HUES64 (cell line): Measurements from ENCODE around the gene MMP21.

Source experiments
- H3K27ac ChIP-seq: 2 replicates; pipeline ENCODE4 v1.7.0; 2013; ENCODE audit warnings: low read depth, low read length, inconsistent platforms
- H3K27me3 ChIP-seq: 2 replicates; pipeline ENCODE4 v1.6.1; 2013; ENCODE audit warnings: mild to moderate bottlenecking, low read length; ENCODE audit not compliant: insufficient read depth
- H3K36me3 ChIP-seq: 2 replicates; pipeline ENCODE4 v1.6.1; 2013; ENCODE audit warnings: mild to moderate bottlenecking, low read length; ENCODE audit not compliant: insufficient read depth
- H3K4me1 ChIP-seq: 2 replicates; pipeline ENCODE4 v1.6.1; 2013; ENCODE audit warnings: mild to moderate bottlenecking, low read length, moderate library complexity; ENCODE audit not compliant: insufficient read depth
- H3K4me3 ChIP-seq: 2 replicates; pipeline ENCODE4 v1.5.1; 2013; ENCODE audit warnings: mild to moderate bottlenecking, low read length, moderate library complexity
- H3K9ac ChIP-seq: 2 replicates; pipeline ENCODE4 v1.6.1; 2013; ENCODE audit warnings: mild to moderate bottlenecking, low read depth, low read length
- H3K9me3 ChIP-seq: 2 replicates; pipeline ENCODE4 v1.6.1; 2013; ENCODE audit warnings: low read depth, low read length; ENCODE audit not compliant: insufficient read depth
- WGBS: fragments of 150-250, 120-280 bp; methylation state at CpG from one replicate; pipeline ENCODE4 v1.1.7; 2013; ENCODE audit warnings: missing lambda C conversion rate; 5-methylcytosine and 5-hydroxymethylcytosine counted together

MMP21 gene

GRCh38 chr10:125757742-125758141 is 17.9 kb downstream of the MMP21 start:
- peaks cover 91% of the 10 kb centered on the region for H3K36me3 ChIP-seq
- H3K4me3 ChIP-seq, result no peak overlapping the region
- H3K27ac ChIP-seq, result no peak overlapping the region
- no peak overlapping the region for H3K9ac ChIP-seq
- no peaks in the 10 kb centered on the region for H3K27me3 ChIP-seq
- H3K4me1 ChIP-seq, result peaks cover 19% of the 10 kb centered on the region; the same call in 1 of the 2 replicates
- WGBS, result 99% methylated on average over 4 of the region's 4 CpGs
- no peaks in the 10 kb centered on the region for H3K9me3 ChIP-seq

- peaks cover 92% of the 10 kb centered on the region for H3K36me3 ChIP-seq
- no peak overlapping the region for H3K9ac ChIP-seq
- H3K27me3 ChIP-seq, result no peaks in the 10 kb centered on the region
- H3K27ac ChIP-seq, result no peak overlapping the region
- 95% methylated on average over 4 of the region's 5 CpGs for whole genome bisulfite sequencing
- no peaks in the 10 kb centered on the region for H3K9me3 ChIP-seq
- peaks cover 13% of the 10 kb centered on the region; the same call in 1 of the 2 replicates for H3K4me1 ChIP-seq
- no peak overlapping the region for H3K4me3 ChIP-seq
Measured at GRCh38 chr10:125756853-125757487, 18.7 kb downstream of the MMP21 start.

- 96% methylated on average over 5 of the region's 5 CpGs for WGBS
- Histone ChIP-seq H3K36me3 (peaks cover 96% of the 10 kb centered on the region), H3K9me3 (no peaks in the 10 kb centered on the region), H3K4me1 (peaks cover 6% of the 10 kb centered on the region; the same call in 1 of the 2 replicates), H3K9ac (no peak overlapping the region), H3K4me3 (no peak overlapping the region), H3K27me3 (no peaks in the 10 kb centered on the region), H3K27ac (no peak overlapping the region)
Measured at GRCh38 chr10:125756196-125756595, 19.4 kb downstream of the MMP21 start.

- Histone ChIP-seq H3K4me3 (no peak overlapping the region), H3K27me3 (no peaks in the 10 kb centered on the region), H3K27ac (no peak overlapping the region), H3K4me1 (no peaks in the 10 kb centered on the region), H3K36me3 (peaks cover 99% of the 10 kb centered on the region), H3K9me3 (no peaks in the 10 kb centered on the region), H3K9ac (no peak overlapping the region)
- 97% methylated on average over 4 of the region's 5 CpGs for WGBS
Measured at GRCh38 chr10:125747417-125747816, 28.2 kb downstream of the MMP21 start.

- Histone ChIP-seq H3K27me3 (no peaks in the 10 kb centered on the region), H3K27ac (no peak overlapping the region), H3K4me1 (no peaks in the 10 kb centered on the region), H3K4me3 (no peak overlapping the region), H3K36me3 (peaks cover 99% of the 10 kb centered on the region), H3K9me3 (no peaks in the 10 kb centered on the region), H3K9ac (no peak overlapping the region)
- WGBS, result 93% methylated on average over 2 of the region's 2 CpGs
Measured at GRCh38 chr10:125744909-125745308, 30.7 kb downstream of the MMP21 start.

GRCh38 chr10:125742465-125742864 is 33.2 kb downstream of the MMP21 start:
- Histone ChIP-seq H3K9me3 (no peaks in the 10 kb centered on the region), H3K4me3 (no peak overlapping the region), H3K36me3 (peaks cover 99% of the 10 kb centered on the region), H3K27ac (no peak overlapping the region), H3K27me3 (no peaks in the 10 kb centered on the region), H3K4me1 (no peaks in the 10 kb centered on the region), H3K9ac (no peak overlapping the region)
- WGBS, result 100% methylated on average over 1 of the region's 2 CpGs

GRCh38 chr10:125739994-125740679 is 35.5 kb downstream of the MMP21 start:
- 95% methylated on average over 7 of the region's 7 CpGs for WGBS
- no peaks in the 10 kb centered on the region for H3K27me3 ChIP-seq
- no peaks in the 10 kb centered on the region for H3K9me3 ChIP-seq
- H3K4me3 ChIP-seq, result no peak overlapping the region
- H3K27ac ChIP-seq, result no peak overlapping the region
- peaks cover 99% of the 10 kb centered on the region for H3K36me3 ChIP-seq
- no peaks in the 10 kb centered on the region for H3K4me1 ChIP-seq
- H3K9ac ChIP-seq, result no peak overlapping the region

GRCh38 chr10:125738206-125738605 is 37.4 kb downstream of the MMP21 start:
- Histone ChIP-seq H3K9me3 (no peaks in the 10 kb centered on the region), H3K27me3 (no peaks in the 10 kb centered on the region), H3K27ac (no peak overlapping the region), H3K9ac (no peak overlapping the region), H3K36me3 (peaks cover 100% of the 10 kb centered on the region), H3K4me3 (no peak overlapping the region), H3K4me1 (no peaks in the 10 kb centered on the region)
- WGBS, result 97% methylated on average over 5 of the region's 5 CpGs

GRCh38 chr10:125734823-125735222 is 40.8 kb downstream of the MMP21 start:
- WGBS, result 100% methylated on average over 1 of the region's 1 CpG
- no peak overlapping the region for H3K9ac ChIP-seq
- H3K36me3 ChIP-seq, result peaks cover 100% of the 10 kb centered on the region
- H3K4me1 ChIP-seq, result no peaks in the 10 kb centered on the region
- no peak overlapping the region for H3K27ac ChIP-seq
- no peaks in the 10 kb centered on the region for H3K27me3 ChIP-seq
- no peak overlapping the region for H3K4me3 ChIP-seq
- no peaks in the 10 kb centered on the region for H3K9me3 ChIP-seq

- WGBS, result 93% methylated on average over 1 of the region's 1 CpG
- Histone ChIP-seq H3K36me3 (peaks cover 100% of the 10 kb centered on the region), H3K4me3 (no peak overlapping the region)
Measured at GRCh38 chr10:125734148-125734547, 41.5 kb downstream of the MMP21 start.

GRCh38 chr10:125727436-125727835 is 48.2 kb downstream of the MMP21 start:
- H3K9me3 ChIP-seq, result no peaks in the 10 kb centered on the region
- H3K4me3 ChIP-seq, result no peak overlapping the region
- H3K27me3 ChIP-seq, result no peaks in the 10 kb centered on the region
- peaks cover 100% of the 10 kb centered on the region for H3K36me3 ChIP-seq
- no peak overlapping the region for H3K9ac ChIP-seq
- no peak overlapping the region for H3K27ac ChIP-seq
- WGBS, result 66% methylated on average over 3 of the region's 3 CpGs
- H3K4me1 ChIP-seq, result no peaks in the 10 kb centered on the region

More at GRCh38 chr10:125734148-125734547, 41.5 kb downstream of the MMP21 start:
- no peaks in the 10 kb centered on the region for H3K9me3 ChIP-seq
- no peaks in the 10 kb centered on the region for H3K27me3 ChIP-seq
- no peak overlapping the region for H3K9ac ChIP-seq
- no peak overlapping the region for H3K27ac ChIP-seq
- no peaks in the 10 kb centered on the region for H3K4me1 ChIP-seq
